PC-9 (cell line): ENCODE data around the gene ETV7.

Source experiments
- EZH2 ChIP-seq: fragments of 200-600 bp; sonication (generic); IDR thresholded peaks from 2 replicates; pipeline ENCODE4 v1.8.0; 2017; ENCODE audit warnings: antibody characterized with exemption, low read depth
- TF ChIP-seq, protein P1 (sequence below): fragments of 200-600 bp; sonication (generic); conservative IDR thresholded peaks from 2 replicates; pipeline ENCODE4 v1.6.1; 2017; ENCODE audit warnings: mixed run types, antibody characterized with exemption, mild to moderate bottlenecking, moderate library complexity

DNA sequence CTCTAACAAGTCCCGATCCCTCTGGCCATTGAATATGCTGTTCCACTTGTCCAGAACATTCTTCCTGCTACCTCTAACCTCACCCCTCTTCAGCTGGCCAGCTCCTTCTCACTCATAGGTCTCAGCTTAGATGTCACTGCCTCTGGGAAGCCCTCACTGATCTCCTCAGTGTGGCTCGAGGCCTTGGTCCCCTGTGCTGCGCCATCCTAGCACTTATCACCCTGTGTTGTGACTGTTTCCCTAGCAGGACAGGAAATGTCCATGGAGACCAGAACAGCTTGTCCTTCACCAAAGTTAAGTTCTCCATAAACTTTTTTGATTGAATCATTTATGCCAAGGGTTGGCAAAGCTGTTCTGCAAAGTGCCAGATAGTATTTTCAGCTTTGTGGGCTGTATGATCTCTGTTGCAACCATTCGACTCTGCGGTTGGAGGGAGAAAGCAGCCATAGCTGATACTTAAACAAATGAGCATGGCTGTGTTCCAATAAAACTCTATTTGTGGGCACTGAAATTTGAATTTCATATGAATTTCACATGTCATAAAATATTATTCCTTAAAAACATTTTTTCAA, 44.3 kb downstream of the ETV7 start:
- TF ChIP-seq, protein P1, sequence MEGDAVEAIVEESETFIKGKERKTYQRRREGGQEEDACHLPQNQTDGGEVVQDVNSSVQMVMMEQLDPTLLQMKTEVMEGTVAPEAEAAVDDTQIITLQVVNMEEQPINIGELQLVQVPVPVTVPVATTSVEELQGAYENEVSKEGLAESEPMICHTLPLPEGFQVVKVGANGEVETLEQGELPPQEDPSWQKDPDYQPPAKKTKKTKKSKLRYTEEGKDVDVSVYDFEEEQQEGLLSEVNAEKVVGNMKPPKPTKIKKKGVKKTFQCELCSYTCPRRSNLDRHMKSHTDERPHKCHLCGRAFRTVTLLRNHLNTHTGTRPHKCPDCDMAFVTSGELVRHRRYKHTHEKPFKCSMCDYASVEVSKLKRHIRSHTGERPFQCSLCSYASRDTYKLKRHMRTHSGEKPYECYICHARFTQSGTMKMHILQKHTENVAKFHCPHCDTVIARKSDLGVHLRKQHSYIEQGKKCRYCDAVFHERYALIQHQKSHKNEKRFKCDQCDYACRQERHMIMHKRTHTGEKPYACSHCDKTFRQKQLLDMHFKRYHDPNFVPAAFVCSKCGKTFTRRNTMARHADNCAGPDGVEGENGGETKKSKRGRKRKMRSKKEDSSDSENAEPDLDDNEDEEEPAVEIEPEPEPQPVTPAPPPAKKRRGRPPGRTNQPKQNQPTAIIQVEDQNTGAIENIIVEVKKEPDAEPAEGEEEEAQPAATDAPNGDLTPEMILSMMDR: no peak
- no peak for TF ChIP-seq EZH2
